Thyroid gland (tissue), 4 donors: ENCODE data around the gene JMJD1C.

ENCODE experiments used
- CTCF ChIP-seq, 6 experiments: fragments of 200-600 bp in 3 of 6; fragments of 450-650 bp in 3 of 6; sonication (generic) in 3 of 6; IDR thresholded peaks; one replicate each; pipeline ENCODE4 v1.5.1; 2016 to 2019; ENCODE audit warnings: antibody characterized with exemption in 6 of 6, mild to moderate bottlenecking in 2 of 6, inconsistent platforms in 1 of 6, moderate library complexity in 1 of 6
- POLR2A ChIP-seq, 2 donors: fragments of 450-650 bp; IDR thresholded peaks; one replicate each; pipeline ENCODE4 v1.6.1; 2017; ENCODE audit warnings: antibody characterized with exemption in 2 of 2, mild to moderate bottlenecking in 2 of 2, moderate library complexity in 1 of 2

GRCh38 chr10:63355682-63356081, 110.1 kb downstream of the JMJD1C start:
- TF ChIP-seq POLR2A (IDR thresholded peaks at IDR 0.05) (no peak), CTCF (IDR thresholded peaks at IDR 0.05) (no peak)
